Tibial artery (tissue), 4 donors: Measurements from ENCODE around the gene MTMR4.

ENCODE experiments used
- DNase-seq, 2 donors: peaks; one replicate each; pipeline ENCODE4 v3.0.0-alpha.2; 2019
- H3K27ac ChIP-seq, 2 donors: fragments of 200-600 bp; sonication (generic) in 1 of 2; 1 replicate in 1 of 2; 2 replicates in 1 of 2; pipeline ENCODE4 v1.5.1; 2018 to 2019; ENCODE audit warnings: mild to moderate bottlenecking in 1 of 2
- H3K27me3 ChIP-seq, 2 donors: fragments of 200-600 bp; sonication (generic) in 1 of 2; one replicate each; pipeline versions ENCODE4 v1.5.1 to v1.6.0; 2016 to 2019
- H3K36me3 ChIP-seq, 3 donors: fragments of 200-600 bp; sonication (generic) in 2 of 3; one replicate each; pipeline ENCODE4 v1.5.1; 2016 to 2019; ENCODE audit warnings: mild to moderate bottlenecking in 2 of 3
- H3K4me1 ChIP-seq, 4 donors: fragments of 200-600 bp; sonication (generic) in 2 of 4; 1 replicate in 3 of 4; 2 replicates in 1 of 4; pipeline ENCODE4 v1.5.1; 2016 to 2019
- H3K4me3 ChIP-seq, 2 donors: fragments of 200-600 bp; sonication (generic) in 1 of 2; 1 replicate in 1 of 2; 2 replicates in 1 of 2; pipeline ENCODE4 v1.5.1; 2018 to 2019; ENCODE audit warnings: mild to moderate bottlenecking in 2 of 2
- H3K9me3 ChIP-seq, 3 donors: fragments of 200-600 bp; sonication (generic) in 1 of 3; one replicate each; pipeline ENCODE4 v1.5.1; 2016 to 2019
- CTCF ChIP-seq, 2 experiments: fragments of 200-600 bp in 1 of 2; fragments of 450-650 bp in 1 of 2; IDR thresholded peaks; one replicate each; pipeline ENCODE4 v1.5.1; 2017 to 2019; ENCODE audit warnings: antibody characterized with exemption in 2 of 2, mild to moderate bottlenecking in 1 of 2, moderate library complexity in 1 of 2
- intact Hi-C: fragments of 100-400 bp; cut with DNase I; formaldehyde crosslinking; loops from one replicate; pipeline ENCODE4 v1.15.0; 2023; ENCODE audit warnings: low total_unique reads

The MTMR4 gene

GRCh38 chr17:58539698-58540097 is 25.3 kb upstream of the MTMR4 start:
- DNase-seq: no peak
- Histone ChIP-seq H3K4me1 (peaks cover 0 to 13% (median 5%) of the 10 kb centered on the region in 4 donors), H3K27ac (no peak overlapping the region), H3K36me3 (no peaks in the 10 kb centered on the region), H3K9me3 (no peaks in the 10 kb centered on the region), H3K27me3 (no peaks in the 10 kb centered on the region), H3K4me3 (no peak overlapping the region)
- intact Hi-C loops: loop anchor here (10.0 kb wide), 1 partner anchor 85 kb away; no protein-coding TSS in a partner anchor
- TF ChIP-seq CTCF (IDR thresholded peaks at IDR 0.05): no peak

- no peak overlapping the region for H3K4me3 ChIP-seq
- intact Hi-C loops: loop anchor here (10.0 kb wide), 1 partner anchor 86 kb away; no protein-coding TSS in a partner anchor
- H3K4me1 ChIP-seq: peaks cover 0 to 13% (median 5%) of the 10 kb centered on the region in 4 donors
- DNase-seq: no peak
- no peak for TF ChIP-seq CTCF (IDR thresholded peaks at IDR 0.05)
- H3K36me3 ChIP-seq: no peaks in the 10 kb centered on the region
- no peaks in the 10 kb centered on the region for H3K9me3 ChIP-seq
- H3K27ac ChIP-seq: no peak overlapping the region
- H3K27me3 ChIP-seq: no peaks in the 10 kb centered on the region
Measured at GRCh38 chr17:58538811-58539409, 24.5 kb upstream of the MTMR4 start.

- intact Hi-C loops: loop anchor here (10.0 kb wide), 1 partner anchor 88 kb away; no protein-coding TSS in a partner anchor
- no peak overlapping the region for H3K27ac ChIP-seq
- no peaks in the 10 kb centered on the region for H3K9me3 ChIP-seq
- TF ChIP-seq CTCF (IDR thresholded peaks at IDR 0.05): no peak
- no peaks in the 10 kb centered on the region for H3K27me3 ChIP-seq
- peaks cover 0 to 17% (median 11%) of the 10 kb centered on the region in 4 donors for H3K4me1 ChIP-seq
- no peaks in the 10 kb centered on the region for H3K36me3 ChIP-seq
- H3K4me3 ChIP-seq: no peak overlapping the region
- DNase-seq: no peak
Measured at GRCh38 chr17:58537266-58537665, 22.8 kb upstream of the MTMR4 start.

GRCh38 chr17:58536542-58536941 is 22.1 kb upstream of the MTMR4 start:
- no peak for DNase-seq
- Histone ChIP-seq H3K4me1 (peaks cover 0 to 20% (median 13%) of the 10 kb centered on the region in 4 donors), H3K4me3 (no peak overlapping the region), H3K27ac (no peak overlapping the region), H3K36me3 (no peaks in the 10 kb centered on the region), H3K9me3 (no peaks in the 10 kb centered on the region), H3K27me3 (no peaks in the 10 kb centered on the region)
- intact Hi-C loops: loop anchor here (10.0 kb wide), 1 partner anchor 88 kb away; no protein-coding TSS in a partner anchor
- no peak for TF ChIP-seq CTCF (IDR thresholded peaks at IDR 0.05)

- Histone ChIP-seq H3K9me3 (no peaks in the 10 kb centered on the region), H3K4me1 (peaks cover 0 to 29% (median 20%) of the 10 kb centered on the region in 4 donors), H3K27ac (no peak overlapping the region), H3K27me3 (no peaks in the 10 kb centered on the region), H3K36me3 (no peaks in the 10 kb centered on the region), H3K4me3 (no peak overlapping the region)
- DNase-seq: no peak
- no peak for TF ChIP-seq CTCF (IDR thresholded peaks at IDR 0.05)
- intact Hi-C loops: loop anchor here (10.0 kb wide), 1 partner anchor 89 kb away; no protein-coding TSS in a partner anchor
Measured at GRCh38 chr17:58535431-58535830, 21.0 kb upstream of the MTMR4 start.
